Mammary epithelial cell (primary cell): ENCODE data around the gene OTUD5.

Experiments used
- EZH2 ChIP-seq: IDR thresholded peaks from 2 replicates; pipeline ENCODE4 v1.6.1; 2012; ENCODE audit warnings: low read length, inconsistent platforms, borderline replicate concordance
- TF ChIP-seq, protein P1 (sequence below), 2 donors: IDR thresholded peaks in 1 of 2; conservative IDR thresholded peaks in 1 of 2; 2 replicates each; pipeline ENCODE4 v1.5.1; 2011 to 2012; ENCODE audit warnings: inconsistent platforms in 2 of 2, low read length in 2 of 2, mild to moderate bottlenecking in 2 of 2, control low read depth in 1 of 2, low read depth in 1 of 2; ENCODE audit not compliant: insufficient read depth in 1 of 2; ENCODE audit errors: extremely low read depth in 1 of 2

DNA sequence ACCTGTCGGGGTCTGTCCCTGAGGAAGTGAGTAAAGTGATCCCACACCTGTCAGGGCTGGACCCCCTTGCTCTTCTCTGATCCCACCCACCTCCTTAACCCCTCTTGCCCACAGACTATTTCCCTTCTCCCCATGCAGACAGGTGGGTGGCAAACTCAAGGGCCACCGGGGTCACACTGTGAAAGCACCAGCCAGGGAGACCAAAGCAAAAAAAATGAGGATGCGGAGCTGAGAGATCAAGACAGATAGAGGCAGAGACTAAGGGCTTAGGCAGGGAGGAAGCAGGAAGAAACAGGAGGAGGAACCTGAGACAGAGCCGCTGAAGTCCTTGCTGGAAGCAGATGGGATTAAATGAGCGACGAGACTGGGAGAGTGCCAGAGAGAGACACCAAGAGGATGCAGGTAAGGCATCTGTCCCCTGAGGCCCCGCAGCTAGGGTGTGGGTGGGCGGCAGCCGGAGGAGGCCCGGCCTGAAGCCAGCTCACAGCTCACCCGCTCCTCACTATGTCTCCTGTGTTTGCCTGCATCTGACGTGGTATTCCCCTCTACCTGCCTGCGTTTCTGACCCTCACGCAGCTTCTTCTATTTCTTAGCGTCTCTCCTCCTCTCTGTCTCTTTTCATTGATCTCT is 67.0 kb downstream of the OTUD5 start:
- TF ChIP-seq, protein P1, sequence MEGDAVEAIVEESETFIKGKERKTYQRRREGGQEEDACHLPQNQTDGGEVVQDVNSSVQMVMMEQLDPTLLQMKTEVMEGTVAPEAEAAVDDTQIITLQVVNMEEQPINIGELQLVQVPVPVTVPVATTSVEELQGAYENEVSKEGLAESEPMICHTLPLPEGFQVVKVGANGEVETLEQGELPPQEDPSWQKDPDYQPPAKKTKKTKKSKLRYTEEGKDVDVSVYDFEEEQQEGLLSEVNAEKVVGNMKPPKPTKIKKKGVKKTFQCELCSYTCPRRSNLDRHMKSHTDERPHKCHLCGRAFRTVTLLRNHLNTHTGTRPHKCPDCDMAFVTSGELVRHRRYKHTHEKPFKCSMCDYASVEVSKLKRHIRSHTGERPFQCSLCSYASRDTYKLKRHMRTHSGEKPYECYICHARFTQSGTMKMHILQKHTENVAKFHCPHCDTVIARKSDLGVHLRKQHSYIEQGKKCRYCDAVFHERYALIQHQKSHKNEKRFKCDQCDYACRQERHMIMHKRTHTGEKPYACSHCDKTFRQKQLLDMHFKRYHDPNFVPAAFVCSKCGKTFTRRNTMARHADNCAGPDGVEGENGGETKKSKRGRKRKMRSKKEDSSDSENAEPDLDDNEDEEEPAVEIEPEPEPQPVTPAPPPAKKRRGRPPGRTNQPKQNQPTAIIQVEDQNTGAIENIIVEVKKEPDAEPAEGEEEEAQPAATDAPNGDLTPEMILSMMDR (conservative IDR thresholded peaks at IDR 0.05 in 1 of 2, IDR thresholded peaks at IDR 0.05 in 1 of 2; ENCODE audit: extremely low read depth in 1 of 2, insufficient read depth in 1 of 2, low read depth in 1 of 2, low read length in 2 of 2) = no peak
- no peak for TF ChIP-seq EZH2
